Measurements from ENCODE around the gene CAMK2D. TPM values are rescaled to one million over a fixed set of nuclear protein-coding genes. Genes with fewer than 3 reads are reported as not detected.

CAMK2D gene
- total and polyA plus RNA-seq, 8 donors = 4.0 to 23.1 (median 9.8) TPM

DNA sequence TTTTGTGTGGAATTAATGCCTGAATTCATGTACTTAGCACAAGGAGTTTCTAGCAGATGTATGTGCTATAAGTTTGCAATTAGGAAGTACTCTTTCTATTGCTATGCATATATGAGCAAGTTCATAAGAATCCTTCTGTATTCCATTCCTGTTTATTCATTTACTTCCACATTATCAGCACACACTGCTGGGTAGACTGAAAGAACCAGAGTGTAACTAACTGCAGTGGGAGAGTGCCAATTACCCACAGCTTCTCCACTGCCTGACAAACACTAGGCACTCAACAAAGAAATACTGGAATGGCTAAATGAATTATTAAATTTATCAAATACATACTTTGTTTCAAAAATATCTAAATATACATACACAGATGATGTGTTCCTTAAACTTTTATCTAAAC lies 219.6 kb downstream of the CAMK2D start:
- Histone ChIP-seq H3K4me3 (no peak overlapping the region), H3K4me1 (peaks cover 0 to 14% (median 5%) of the 10 kb centered on the region in 3 donors), H3K36me3 (no peaks in the 10 kb centered on the region), H3K27ac (no peak overlapping the region), H3K27me3 (no peaks in the 10 kb centered on the region), H3K9me3 (no peaks in the 10 kb centered on the region)
- intact Hi-C loops (cut with DNase I) = no loop called here
- ATAC-seq (no peak), DNase-seq (no peak), FAIRE-seq (no peak)
- TF ChIP-seq, protein P1, sequence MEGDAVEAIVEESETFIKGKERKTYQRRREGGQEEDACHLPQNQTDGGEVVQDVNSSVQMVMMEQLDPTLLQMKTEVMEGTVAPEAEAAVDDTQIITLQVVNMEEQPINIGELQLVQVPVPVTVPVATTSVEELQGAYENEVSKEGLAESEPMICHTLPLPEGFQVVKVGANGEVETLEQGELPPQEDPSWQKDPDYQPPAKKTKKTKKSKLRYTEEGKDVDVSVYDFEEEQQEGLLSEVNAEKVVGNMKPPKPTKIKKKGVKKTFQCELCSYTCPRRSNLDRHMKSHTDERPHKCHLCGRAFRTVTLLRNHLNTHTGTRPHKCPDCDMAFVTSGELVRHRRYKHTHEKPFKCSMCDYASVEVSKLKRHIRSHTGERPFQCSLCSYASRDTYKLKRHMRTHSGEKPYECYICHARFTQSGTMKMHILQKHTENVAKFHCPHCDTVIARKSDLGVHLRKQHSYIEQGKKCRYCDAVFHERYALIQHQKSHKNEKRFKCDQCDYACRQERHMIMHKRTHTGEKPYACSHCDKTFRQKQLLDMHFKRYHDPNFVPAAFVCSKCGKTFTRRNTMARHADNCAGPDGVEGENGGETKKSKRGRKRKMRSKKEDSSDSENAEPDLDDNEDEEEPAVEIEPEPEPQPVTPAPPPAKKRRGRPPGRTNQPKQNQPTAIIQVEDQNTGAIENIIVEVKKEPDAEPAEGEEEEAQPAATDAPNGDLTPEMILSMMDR (IDR thresholded peaks at IDR 0.05) = no peak

DNA sequence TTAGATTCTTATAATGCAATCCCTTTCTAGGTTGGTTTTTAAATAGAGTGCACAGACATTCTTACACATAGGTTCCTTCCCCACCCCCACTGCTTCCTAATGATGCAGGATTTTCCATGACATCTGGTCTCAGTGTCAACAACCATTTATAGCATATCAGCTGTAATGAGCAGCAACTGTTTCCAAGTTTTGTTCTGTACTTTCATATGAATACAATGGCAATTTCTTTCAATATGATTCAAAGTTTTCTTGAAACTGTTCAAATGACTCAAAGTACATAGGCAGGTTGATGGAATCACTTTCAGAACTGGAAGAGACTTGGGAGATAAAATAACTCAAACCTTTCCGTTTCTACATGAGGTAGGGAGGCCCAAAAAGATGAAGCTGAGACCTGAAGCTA lies 220.7 kb downstream of the CAMK2D start:
- ATAC-seq (peak in 3 of 4 donors; percentile 30 to 61 (median 58)), DNase-seq (no peak), FAIRE-seq (no peak)
- peaks cover 0 to 14% (median 5%) of the 10 kb centered on the region in 3 donors for H3K4me1 ChIP-seq
- H3K27ac ChIP-seq = no peak overlapping the region
- no peaks in the 10 kb centered on the region for H3K9me3 ChIP-seq
- TF ChIP-seq, protein P1 (IDR thresholded peaks at IDR 0.05) = no peak
- H3K36me3 ChIP-seq = no peaks in the 10 kb centered on the region
- H3K4me3 ChIP-seq = no peak overlapping the region
- 77 to 85% methylated on average over 1 of the region's 1 CpG for WGBS, 2 donors
- no peaks in the 10 kb centered on the region for H3K27me3 ChIP-seq
- intact Hi-C loops (cut with DNase I) = no loop called here

DNA sequence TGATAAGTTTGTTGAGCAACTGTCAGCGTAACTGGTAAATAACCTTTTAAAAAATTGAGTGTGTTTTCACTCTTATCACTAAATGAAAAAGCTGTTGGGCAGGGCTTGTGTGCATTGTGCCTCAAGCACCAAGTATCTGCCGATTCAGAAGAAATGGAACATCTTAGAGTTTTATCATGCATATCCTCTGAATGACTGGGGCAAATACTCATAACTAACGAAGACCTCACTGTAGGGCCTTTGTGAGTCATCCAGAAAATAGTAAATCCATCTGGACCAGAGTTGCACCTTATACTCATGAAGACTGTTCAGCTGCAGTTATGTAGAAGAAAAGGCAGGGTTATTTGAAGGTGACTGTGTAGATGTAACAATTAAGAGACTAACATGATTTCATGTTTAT lies 222.1 kb downstream of the CAMK2D start:
- intact Hi-C loops (cut with DNase I) = no loop called here
- WGBS, 2 donors = 43 to 47% methylated on average over 3 of the region's 3 CpGs
- TF ChIP-seq, protein P1 (IDR thresholded peaks at IDR 0.05) = no peak
- no peaks in the 10 kb centered on the region for H3K27me3 ChIP-seq
- no peak overlapping the region for H3K4me3 ChIP-seq
- FAIRE-seq (no peak), DNase-seq (no peak), ATAC-seq (peak in 1 of 4 donors; percentile 27)
- peaks cover 0 to 14% (median 5%) of the 10 kb centered on the region in 3 donors for H3K4me1 ChIP-seq
- no peaks in the 10 kb centered on the region for H3K36me3 ChIP-seq
- no peaks in the 10 kb centered on the region for H3K9me3 ChIP-seq
- no peak overlapping the region for H3K27ac ChIP-seq

DNA sequence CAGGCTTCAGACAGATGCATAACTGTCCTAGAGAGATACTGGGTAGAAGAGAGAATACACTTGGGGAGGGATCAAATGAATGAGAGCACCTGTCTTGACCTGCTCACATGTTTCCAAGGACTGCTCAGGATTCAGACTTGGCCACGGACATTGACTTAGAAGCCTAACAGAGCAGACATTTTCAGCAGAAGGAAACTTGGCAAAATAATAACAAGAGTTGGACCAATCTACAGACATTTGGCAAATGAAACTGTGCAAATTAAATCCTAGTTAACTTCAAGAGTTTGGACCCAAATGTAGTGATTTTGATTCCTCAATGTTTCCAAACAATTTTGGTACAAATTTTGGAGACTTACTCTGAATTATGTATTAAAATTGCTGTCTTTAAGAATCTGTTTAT lies 223.9 kb downstream of the CAMK2D start:
- Histone ChIP-seq H3K27me3 (no peaks in the 10 kb centered on the region), H3K4me1 (peaks cover 0 to 14% (median 5%) of the 10 kb centered on the region in 3 donors), H3K36me3 (no peaks in the 10 kb centered on the region), H3K4me3 (no peak overlapping the region), H3K9me3 (no peaks in the 10 kb centered on the region), H3K27ac (no peak overlapping the region)
- ATAC-seq (peak in 3 of 4 donors; percentile 32 to 51 (median 39)), FAIRE-seq (no peak), DNase-seq (no peak)
- 31 to 34% methylated on average over 1 of the region's 1 CpG for WGBS, 2 donors
- TF ChIP-seq, protein P1 (IDR thresholded peaks at IDR 0.05) = no peak
- intact Hi-C loops (cut with DNase I) = no loop called here

DNA sequence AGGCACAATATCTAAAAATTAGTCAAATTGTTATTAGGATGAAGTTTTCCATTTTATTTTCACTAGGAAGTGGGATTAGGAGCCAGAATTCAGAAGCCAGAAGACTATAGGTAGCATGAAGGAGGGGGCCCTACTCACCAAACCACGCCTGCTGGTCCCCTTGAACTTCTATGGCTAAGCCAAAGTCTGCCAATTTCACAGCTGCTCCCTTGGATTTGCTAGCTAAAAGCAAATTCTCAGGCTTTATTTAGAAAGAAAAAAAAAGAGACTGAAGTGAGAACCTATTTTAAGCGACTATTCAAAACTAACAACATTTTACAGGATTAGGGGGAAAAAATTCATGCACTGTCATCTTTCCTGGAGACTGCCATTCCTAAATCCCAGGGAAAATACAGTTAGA lies 224.3 kb downstream of the CAMK2D start:
- DNase-seq (no peak), FAIRE-seq (no peak), ATAC-seq (peak in 3 of 4 donors; percentile 21 to 44 (median 32))
- no peaks in the 10 kb centered on the region for H3K36me3 ChIP-seq
- H3K27ac ChIP-seq = no peak overlapping the region
- intact Hi-C loops (cut with DNase I) = no loop called here
- H3K9me3 ChIP-seq = no peaks in the 10 kb centered on the region
- TF ChIP-seq, protein P1 (IDR thresholded peaks at IDR 0.05) = no peak
- H3K4me3 ChIP-seq = no peak overlapping the region
- peaks cover 0 to 14% (median 5%) of the 10 kb centered on the region in 3 donors for H3K4me1 ChIP-seq
- WGBS, 2 donors = 42 to 45% methylated on average over 2 of the region's 2 CpGs
- H3K27me3 ChIP-seq = no peaks in the 10 kb centered on the region
